DMS53 treated with DMSO at 0.1 percent for 48 hours (cell line): ENCODE data around the gene KLHDC7B.

Experiments
- DNase-seq: peaks from one replicate; lab custom pipeline; 2025; ENCODE audit not compliant: unreplicated experiment; lab: John Stamatoyannopoulos, UW

The KLHDC7B gene

GRCh38 chr22:50545522-50546325, at the start of gene KLHDC7B:
TSS of gene KLHDC7B (plus strand) at chr22:50545899. CDS start at chr22:50546244, 345 bp downstream.
- DNase-seq, result no peak

GRCh38 chr22:50497093-50497492, 48.6 kb upstream of the KLHDC7B start:
- DNase-seq, result no peak

- DNase-seq, result peak; percentile 72
Observed at GRCh38 chr22:50498322-50498890, 47.3 kb upstream of the KLHDC7B start.

- DNase-seq, result no peak
Observed at GRCh38 chr22:50500452-50500851, 45.2 kb upstream of the KLHDC7B start.

GRCh38 chr22:50502096-50502495, 43.6 kb upstream of the KLHDC7B start:
- DNase-seq, result no peak

GRCh38 chr22:50502628-50503474, 42.8 kb upstream of the KLHDC7B start:
- DNase-seq, result no peak

- no peak for DNase-seq
Observed at GRCh38 chr22:50503475-50504145, 42.1 kb upstream of the KLHDC7B start.

GRCh38 chr22:50504369-50505211, 41.1 kb upstream of the KLHDC7B start:
- DNase-seq, result no peak

- no peak for DNase-seq
Observed at GRCh38 chr22:50505276-50505775, 40.4 kb upstream of the KLHDC7B start.

GRCh38 chr22:50505776-50506610, 39.7 kb upstream of the KLHDC7B start:
- no peak for DNase-seq

GRCh38 chr22:50506611-50507420, 38.9 kb upstream of the KLHDC7B start:
- DNase-seq, result no peak

- DNase-seq, result peak; percentile 71
Observed at GRCh38 chr22:50507421-50507990, 38.2 kb upstream of the KLHDC7B start, which contains the start of gene LMF2. TSS of gene LMF2 (minus strand) at chr22:50507702. CDS start at chr22:50507675, 27 bp downstream.

- DNase-seq, result peak; percentile 80
Observed at GRCh38 chr22:50507991-50508884, 37.5 kb upstream of the KLHDC7B start, which contains the start of gene NCAPH2. TSS of gene NCAPH2 (plus strand) at chr22:50508224. CDS start at chr22:50508338, 114 bp downstream.

GRCh38 chr22:50508897-50509296, 36.8 kb upstream of the KLHDC7B start:
- DNase-seq, result no peak

GRCh38 chr22:50513175-50513574, 32.5 kb upstream of the KLHDC7B start:
- DNase-seq, result no peak

- DNase-seq, result no peak
Observed at GRCh38 chr22:50516068-50516467, 29.6 kb upstream of the KLHDC7B start.

- DNase-seq, result no peak
Observed at GRCh38 chr22:50516891-50517290, 28.8 kb upstream of the KLHDC7B start.
